Smooth muscle cell (in vitro differentiated cells): ENCODE measurements around the gene JHY. TPM values are rescaled to one million over a fixed set of nuclear protein-coding genes. Genes with fewer than 3 reads are reported as not detected.

Source experiments
- DNase-seq: peaks from one replicate; lab custom pipeline; 2025; ENCODE audit not compliant: unreplicated experiment; lab: John Stamatoyannopoulos, UW
- H2AFZ ChIP-seq: fragments of 200-600 bp; sonication (generic); 2 replicates; pipeline ENCODE4 v1.6.0; 2016; ENCODE audit warnings: antibody characterized with exemption, low read depth, mild to moderate bottlenecking
- H3F3A ChIP-seq: fragments of 200-600 bp; sonication (generic); 2 replicates; pipeline ENCODE4 v1.6.0; 2017; ENCODE audit warnings: antibody characterized with exemption, low read depth
- H3K27ac ChIP-seq: fragments of 200-600 bp; sonication (generic); 2 replicates; pipeline ENCODE4 v1.5.1; 2016; ENCODE audit warnings: low read depth, mild to moderate bottlenecking
- H3K27me3 ChIP-seq: fragments of 200-600 bp; sonication (generic); 2 replicates; pipeline ENCODE4 v1.6.1; 2016; ENCODE audit warnings: low read depth, mild to moderate bottlenecking
- H3K36me3 ChIP-seq: fragments of 200-600 bp; sonication (generic); 2 replicates; pipeline ENCODE4 v1.5.1; 2016; ENCODE audit warnings: low read depth
- H3K4me1 ChIP-seq: fragments of 200-600 bp; sonication (generic); 2 replicates; pipeline ENCODE4 v1.5.1; 2016; ENCODE audit warnings: low read depth
- H3K4me2 ChIP-seq: fragments of 200-600 bp; sonication (generic); 2 replicates; pipeline ENCODE4 v1.6.0; 2016; ENCODE audit warnings: mild to moderate bottlenecking
- H3K4me3 ChIP-seq: fragments of 200-600 bp; sonication (generic); 2 replicates; pipeline ENCODE4 v1.5.1; 2016; ENCODE audit warnings: mild to moderate bottlenecking
- H3K79me2 ChIP-seq: fragments of 200-600 bp; sonication (generic); 2 replicates; pipeline ENCODE4 v1.6.0; 2016; ENCODE audit warnings: low read depth, mild to moderate bottlenecking
- H3K9ac ChIP-seq: fragments of 200-600 bp; sonication (generic); 2 replicates; pipeline ENCODE4 v1.6.0; 2016; ENCODE audit warnings: low read depth
- H3K9me3 ChIP-seq: fragments of 200-600 bp; sonication (generic); replicated peaks from 2 replicates; pipeline ENCODE4 v1.5.1; 2016; ENCODE audit warnings: low read depth
- H4K20me1 ChIP-seq: fragments of 200-600 bp; sonication (generic); 2 replicates; pipeline ENCODE4 v1.6.0; 2016; ENCODE audit warnings: low read depth
- CTCF ChIP-seq: fragments of 200-600 bp; sonication (generic); IDR thresholded peaks from 2 replicates; pipeline ENCODE4 v1.5.1; 2017; ENCODE audit warnings: borderline replicate concordance, mild to moderate bottlenecking, antibody characterized with exemption; ENCODE audit not compliant: insufficient read depth, poor library complexity, severe bottlenecking
- WGBS: methylation state at CpG from one replicate; pipeline ENCODE4 v1.1.7; 2016; ENCODE audit warnings: low lambda C conversion rate; 5-methylcytosine and 5-hydroxymethylcytosine counted together
- polyA plus RNA-seq: library from polyadenylated mRNA; unstranded; fragments of >200 nt; fragmentation: Nextera tagmentation; extraction: Ambion mirVana; gene quantifications from 2 replicates; pipeline ENCODE4 v1.2.1, GENCODE V29; 2016
- total RNA-seq: library from RNA; depleted of rRNA; stranded (reverse); fragments of >200 nt; gene quantifications from 2 replicates; pipeline ENCODE4 v1.2.3, GENCODE V29; 2014

JHY gene
- total and polyA plus RNA-seq, 2 experiments from 2014 or later = 3.7 to 4.6 TPM

- no peaks in the 10 kb centered on the region for H3F3A ChIP-seq
- H3K4me3 ChIP-seq = no peak overlapping the region
- no peak for TF ChIP-seq CTCF
- H3K4me1 ChIP-seq = peaks cover 5% of the 10 kb centered on the region
- H3K36me3 ChIP-seq = no peaks in the 10 kb centered on the region
- no peak overlapping the region for H2AFZ ChIP-seq
- H3K9me3 ChIP-seq = no peaks in the 10 kb centered on the region
- no peak for DNase-seq
- no peaks in the 10 kb centered on the region for H3K27me3 ChIP-seq
- H4K20me1 ChIP-seq = no peaks in the 10 kb centered on the region
- H3K9ac ChIP-seq = no peak overlapping the region
- no peak overlapping the region for H3K4me2 ChIP-seq
- WGBS = 76% methylated on average over 4 of the region's 4 CpGs
- H3K27ac ChIP-seq = no peak overlapping the region
- H3K79me2 ChIP-seq = no peaks in the 10 kb centered on the region
Observed at GRCh38 chr11:122922893-122923292, 40.3 kb downstream of the JHY start.

DNA sequence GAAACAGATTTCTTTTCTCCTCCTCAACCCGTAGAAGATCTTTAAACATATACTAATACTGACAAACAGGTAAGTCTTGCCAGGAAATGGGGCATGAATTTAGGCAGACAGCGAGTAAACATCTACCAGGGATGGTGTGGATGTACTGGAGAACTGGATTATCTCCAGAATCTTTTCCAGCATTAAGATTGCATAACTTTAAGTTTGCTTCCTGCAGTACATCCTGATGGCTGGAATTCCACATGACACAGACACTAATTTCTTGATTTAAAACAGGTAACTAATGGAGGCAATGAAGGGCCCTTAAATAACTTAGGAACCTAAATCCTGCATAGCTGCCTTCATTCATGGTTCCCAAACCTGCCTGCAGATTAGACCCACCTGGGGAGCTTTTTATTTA is 40.7 kb downstream of the JHY start:
- H3K9me3 ChIP-seq = no peaks in the 10 kb centered on the region
- H4K20me1 ChIP-seq = no peaks in the 10 kb centered on the region
- H3K36me3 ChIP-seq = no peaks in the 10 kb centered on the region
- DNase-seq = no peak
- H3K27me3 ChIP-seq = no peaks in the 10 kb centered on the region
- H3K4me1 ChIP-seq = peaks cover 5% of the 10 kb centered on the region
- TF ChIP-seq CTCF = no peak
- H3K27ac ChIP-seq = no peak overlapping the region
- WGBS = 87% methylated on average over 2 of the region's 2 CpGs
- H3K79me2 ChIP-seq = no peaks in the 10 kb centered on the region
- no peak overlapping the region for H3K4me3 ChIP-seq
- no peak overlapping the region for H3K4me2 ChIP-seq
- no peak overlapping the region for H2AFZ ChIP-seq
- H3K9ac ChIP-seq = no peak overlapping the region
- no peaks in the 10 kb centered on the region for H3F3A ChIP-seq

DNA sequence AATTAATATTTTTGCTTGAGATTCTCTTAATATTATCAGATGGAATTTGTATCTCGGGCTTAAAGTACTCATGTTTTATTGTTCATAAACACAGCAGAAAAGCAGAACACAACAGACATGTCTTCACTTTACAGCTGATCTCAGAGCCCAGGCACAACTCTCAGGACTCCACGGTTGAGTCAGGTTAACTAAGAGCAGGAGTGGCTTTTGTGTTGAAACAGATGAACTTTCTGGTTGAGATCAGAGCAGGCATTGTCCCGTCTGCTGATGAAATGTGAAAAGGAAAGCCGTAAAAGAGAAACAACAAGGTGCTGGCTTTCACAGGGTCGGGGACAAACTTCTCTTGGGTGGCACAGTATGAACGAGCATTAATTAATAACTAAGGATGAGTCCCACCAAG is 49.0 kb downstream of the JHY start:
- no peak for DNase-seq
- H3K4me2 ChIP-seq = no peak overlapping the region

More for the DNA sequence above, 49.0 kb downstream of the JHY start:
- no peaks in the 10 kb centered on the region for H3K9me3 ChIP-seq
- no peaks in the 10 kb centered on the region for H3K79me2 ChIP-seq
- H3K9ac ChIP-seq = no peak overlapping the region
- H4K20me1 ChIP-seq = no peaks in the 10 kb centered on the region
- H3K36me3 ChIP-seq = no peaks in the 10 kb centered on the region
- H3K4me3 ChIP-seq = no peak overlapping the region
- TF ChIP-seq CTCF = no peak
- H2AFZ ChIP-seq = no peak overlapping the region
- WGBS = 80% methylated on average over 6 of the region's 6 CpGs
- peaks cover 11% of the 10 kb centered on the region for H3K27me3 ChIP-seq
- H3K4me1 ChIP-seq = no peaks in the 10 kb centered on the region
- H3F3A ChIP-seq = no peaks in the 10 kb centered on the region
- no peak overlapping the region for H3K27ac ChIP-seq
